Thyroid gland (tissue), 4 donors: ENCODE measurements around the gene SND1. TPM values are rescaled to one million over a fixed set of nuclear protein-coding genes. Genes with fewer than 3 reads are reported as not detected.

Source experiments
- DNase-seq, 2 donors: peaks; one replicate each; pipeline ENCODE4 v3.0.0-alpha.2; 2019
- H3K27ac ChIP-seq, 3 donors: fragments of 200-600 bp; sonication (generic); 1 replicate in 2 of 3; 2 replicates in 1 of 3; pipeline ENCODE4 v1.5.1; 2016 to 2019; ENCODE audit warnings: mild to moderate bottlenecking in 1 of 3, moderate library complexity in 1 of 3
- H3K27me3 ChIP-seq: fragments of 200-600 bp; sonication (generic); one replicate; pipeline ENCODE4 v1.5.1; 2019
- H3K36me3 ChIP-seq, 2 donors: fragments of 200-600 bp; sonication (generic); one replicate each; pipeline ENCODE4 v1.5.1; 2016 to 2019
- H3K4me1 ChIP-seq, 2 donors: fragments of 200-600 bp; sonication (generic); one replicate each; pipeline ENCODE4 v1.5.1; 2017 to 2019
- H3K4me3 ChIP-seq, 3 donors: fragments of 200-600 bp; sonication (generic); replicated peaks in 1 of 3; 1 replicate in 2 of 3; 2 replicates in 1 of 3; pipeline ENCODE4 v1.5.1; 2016; ENCODE audit warnings: mild to moderate bottlenecking in 1 of 3
- H3K9me3 ChIP-seq: fragments of 200-600 bp; sonication (generic); one replicate; pipeline ENCODE4 v1.5.1; 2017
- CTCF ChIP-seq, 6 experiments: fragments of 200-600 bp in 3 of 6; fragments of 450-650 bp in 3 of 6; sonication (generic) in 3 of 6; IDR thresholded peaks; one replicate each; pipeline ENCODE4 v1.5.1; 2016 to 2019; ENCODE audit warnings: antibody characterized with exemption in 6 of 6, mild to moderate bottlenecking in 2 of 6, inconsistent platforms in 1 of 6, moderate library complexity in 1 of 6
- POLR2A ChIP-seq, 2 donors: fragments of 450-650 bp; IDR thresholded peaks; one replicate each; pipeline ENCODE4 v1.6.1; 2017; ENCODE audit warnings: antibody characterized with exemption in 2 of 2, mild to moderate bottlenecking in 2 of 2, moderate library complexity in 1 of 2
- WGBS, 2 donors: methylation state at CpG; one replicate each; pipeline ENCODE4 v1.1.5; 2017; 5-methylcytosine and 5-hydroxymethylcytosine counted together
- intact Hi-C: fragments of 100-400 bp; cut with DNase I; formaldehyde crosslinking; loops from one replicate; pipeline ENCODE4 v1.15.1; 2023
- total RNA-seq, 4 donors: library from RNA; depleted of rRNA; stranded (reverse); fragments of >200 nt; gene quantifications; one replicate each; pipeline ENCODE4 v1.2.3, GENCODE V29; 2016

SND1 gene
- total RNA-seq, 4 donors from 2014 or later, result 126 to 167 (median 144) TPM

- DNase-seq, result no peak
- Histone ChIP-seq H3K36me3 (no peaks in the 10 kb centered on the region), H3K4me1 (peaks cover 0 to 3% of the 10 kb centered on the region in 2 donors), H3K27ac (no peak overlapping the region), H3K27me3 (no peaks in the 10 kb centered on the region), H3K4me3 (no peak overlapping the region), H3K9me3 (no peaks in the 10 kb centered on the region)
- TF ChIP-seq CTCF (IDR thresholded peaks at IDR 0.05) (no peak), POLR2A (IDR thresholded peaks at IDR 0.05) (no peak)
- intact Hi-C loops, result no loop called here
Observed at GRCh38 chr7:127638197-127638596, 13.8 kb upstream of the SND1 start.

GRCh38 chr7:127644484-127644883 lies 7.5 kb upstream of the SND1 start:
- TF ChIP-seq POLR2A (IDR thresholded peaks at IDR 0.05) (no peak), CTCF (IDR thresholded peaks at IDR 0.05) (no peak)
- intact Hi-C loops, result no loop called here

GRCh38 chr7:127647636-127648035 lies 4.4 kb upstream of the SND1 start:
- Histone ChIP-seq H3K27me3 (no peaks in the 10 kb centered on the region), H3K36me3 (no peaks in the 10 kb centered on the region), H3K4me3 (no peak overlapping the region), H3K4me1 (peaks cover 4 to 5% of the 10 kb centered on the region in 2 donors), H3K9me3 (no peaks in the 10 kb centered on the region), H3K27ac (no peak overlapping the region)
- no peak for DNase-seq
- TF ChIP-seq CTCF (IDR thresholded peaks at IDR 0.05), result no peak
- TF ChIP-seq POLR2A (IDR thresholded peaks at IDR 0.05), result no peak
- intact Hi-C loops, result no loop called here
- WGBS, 2 donors, result 95 to 97% methylated on average over 8 of the region's 8 CpGs

More at GRCh38 chr7:127644484-127644883, 7.5 kb upstream of the SND1 start:
- H3K27ac ChIP-seq, result no peak overlapping the region
- H3K36me3 ChIP-seq, result no peaks in the 10 kb centered on the region
- H3K4me3 ChIP-seq, result no peak overlapping the region
- H3K4me1 ChIP-seq, result peaks cover 0 to 3% of the 10 kb centered on the region in 2 donors
- no peak for DNase-seq
- 73 to 78% methylated on average over 2 of the region's 2 CpGs for WGBS, 2 donors
- H3K9me3 ChIP-seq, result no peaks in the 10 kb centered on the region
- no peaks in the 10 kb centered on the region for H3K27me3 ChIP-seq

GRCh38 chr7:127648986-127649385 lies 3.0 kb upstream of the SND1 start:
- no peaks in the 10 kb centered on the region for H3K27me3 ChIP-seq
- DNase-seq, result no peak
- intact Hi-C loops, result no loop called here
- no peak for TF ChIP-seq CTCF (IDR thresholded peaks at IDR 0.05)
- no peak for TF ChIP-seq POLR2A (IDR thresholded peaks at IDR 0.05)
- peaks cover 17 to 18% of the 10 kb centered on the region in 2 donors for H3K4me1 ChIP-seq
- no peak overlapping the region for H3K27ac ChIP-seq
- H3K36me3 ChIP-seq, result no peaks in the 10 kb centered on the region
- no peak overlapping the region for H3K4me3 ChIP-seq
- H3K9me3 ChIP-seq, result no peaks in the 10 kb centered on the region
- 75 to 91% methylated on average over 2 of the region's 2 CpGs for WGBS, 2 donors

GRCh38 chr7:127650847-127651555 lies 993 bp upstream of the SND1 start:
- no peaks in the 10 kb centered on the region for H3K27me3 ChIP-seq
- no peak for TF ChIP-seq CTCF (IDR thresholded peaks at IDR 0.05)
- no peak for TF ChIP-seq POLR2A (IDR thresholded peaks at IDR 0.05)
- WGBS, 2 donors, result 37 to 42% methylated on average over 28 of the region's 29 CpGs
- peak; percentile 17 for DNase-seq
- intact Hi-C loops, result loop anchor here (5.0 kb wide), 1 partner anchor 64 kb away; the partner anchor contains the start of genes ARF5 and GCC1
- H3K27ac ChIP-seq, result peak overlapping the region; percentile 96 to 100 (median 96)
- H3K4me1 ChIP-seq, result peaks cover 21 to 36% of the 10 kb centered on the region in 2 donors
- peak overlapping the region; percentile 18 to 83 (median 80) for H3K4me3 ChIP-seq
- H3K36me3 ChIP-seq, result no peaks in the 10 kb centered on the region
- no peaks in the 10 kb centered on the region for H3K9me3 ChIP-seq
